HEK293T (cell line): Measurements from ENCODE around the gene GSG1L2.

Experiments used
- ARNT ChIP-seq: fragments of 450-650 bp; IDR thresholded peaks from 2 replicates; pipeline ENCODE4 v1.6.1; 2017; ENCODE audit warnings: mild to moderate bottlenecking
- BHLHE40 ChIP-seq: fragments of 450-650 bp; IDR thresholded peaks from 2 replicates; pipeline ENCODE4 v1.6.1; 2016; ENCODE audit warnings: mild to moderate bottlenecking, moderate library complexity, borderline replicate concordance
- FOXK2 ChIP-seq: fragments of 450-650 bp; IDR thresholded peaks from 2 replicates; pipeline ENCODE4 v1.6.1; 2016; ENCODE audit warnings: mild to moderate bottlenecking
- FOXM1 ChIP-seq: fragments of 450-650 bp; IDR thresholded peaks from 2 replicates; pipeline ENCODE4 v1.6.1; 2017; ENCODE audit warnings: mild to moderate bottlenecking, borderline replicate concordance
- L3MBTL2 ChIP-seq: fragments of 450-650 bp; conservative IDR thresholded peaks from 2 replicates; pipeline ENCODE4 v1.6.1; 2016; ENCODE audit warnings: mild to moderate bottlenecking
- LEF1 ChIP-seq: fragments of 450-650 bp; IDR thresholded peaks from 2 replicates; pipeline ENCODE4 v1.6.1; 2017; ENCODE audit warnings: mild to moderate bottlenecking, borderline replicate concordance
- NFRKB ChIP-seq: fragments of 450-650 bp; IDR thresholded peaks from 2 replicates; pipeline ENCODE4 v1.6.1; 2016; ENCODE audit warnings: mild to moderate bottlenecking, moderate library complexity
- PKNOX1 ChIP-seq: fragments of 450-650 bp; IDR thresholded peaks from 2 replicates; pipeline ENCODE4 v1.6.1; 2016
- SP1 ChIP-seq: fragments of 450-650 bp; IDR thresholded peaks from 2 replicates; pipeline ENCODE4 v1.6.1; 2017
- SUZ12 ChIP-seq: fragments of 450-650 bp; IDR thresholded peaks from 2 replicates; pipeline ENCODE4 v1.6.1; 2016; ENCODE audit warnings: mild to moderate bottlenecking
- TARDBP ChIP-seq: fragments of 450-650 bp; IDR thresholded peaks from 2 replicates; pipeline ENCODE4 v1.6.1; 2016

DNA sequence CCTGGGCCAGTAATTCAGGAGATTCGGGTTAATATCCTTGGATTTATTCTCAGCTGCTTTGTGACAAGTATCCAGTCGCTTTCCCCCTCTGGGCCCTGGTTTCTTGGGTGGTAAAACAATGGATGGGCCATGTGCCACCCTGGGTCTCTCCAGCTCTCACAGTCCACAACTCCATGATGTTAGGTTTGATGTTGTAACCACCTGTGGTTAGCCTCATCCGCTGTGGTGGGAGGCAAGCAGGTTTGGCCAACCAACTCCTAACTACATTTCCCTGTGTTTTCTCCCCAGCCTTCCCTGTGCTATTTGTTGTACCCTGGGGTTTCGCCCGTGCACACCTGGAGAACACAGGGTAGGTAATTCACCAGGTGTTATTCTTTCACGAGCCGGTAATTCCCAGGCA is 39.0 kb upstream of the GSG1L2 start:
- TF ChIP-seq ARNT (no peak), SP1 (no peak), PKNOX1 (no peak), NFRKB (no peak), SUZ12 (no peak), L3MBTL2 (no peak), TARDBP (no peak), BHLHE40 (no peak), LEF1 (no peak), FOXK2 (no peak), FOXM1 (no peak)
